Suprapubic skin (tissue), 4 donors: ENCODE data around the gene PTPRH. TPM values are rescaled to one million over a fixed set of nuclear protein-coding genes. Genes with fewer than 3 reads are reported as not detected.

ENCODE experiments used
- DNase-seq, 2 donors: peaks; one replicate each; pipeline ENCODE4 v3.0.0-alpha.2; 2019; ENCODE audit warnings: low spot score in 2 of 2
- H3K27ac ChIP-seq: fragments of 200-600 bp; sonication (generic); one replicate; pipeline ENCODE4 v1.5.1; 2019
- H3K27me3 ChIP-seq: fragments of 200-600 bp; sonication (generic); one replicate; pipeline ENCODE4 v1.5.1; 2019
- H3K36me3 ChIP-seq: fragments of 200-600 bp; sonication (generic); one replicate; pipeline ENCODE4 v1.5.1; 2019
- H3K4me1 ChIP-seq: fragments of 200-600 bp; sonication (generic); one replicate; pipeline ENCODE4 v1.5.1; 2019
- H3K4me3 ChIP-seq: fragments of 200-600 bp; sonication (generic); one replicate; pipeline ENCODE4 v1.5.1; 2019; ENCODE audit warnings: mild to moderate bottlenecking
- H3K9me3 ChIP-seq: fragments of 200-600 bp; sonication (generic); one replicate; pipeline ENCODE4 v1.5.1; 2019
- EP300 ChIP-seq: sonication (generic); formaldehyde crosslinking; IDR thresholded peaks from one replicate; pipeline ENCODE4 v1.6.1; 2017; ENCODE audit warnings: antibody characterized with exemption
- POLR2A ChIP-seq, 2 donors: fragments of 450-650 bp; IDR thresholded peaks; one replicate each; pipeline ENCODE4 v1.6.1; 2017; ENCODE audit warnings: antibody characterized with exemption in 2 of 2, mild to moderate bottlenecking in 2 of 2, moderate library complexity in 2 of 2
- POLR2AphosphoS5 ChIP-seq, 3 donors: sonication (generic); formaldehyde crosslinking; IDR thresholded peaks; one replicate each; pipeline ENCODE4 v1.6.1; 2017; ENCODE audit warnings: antibody characterized with exemption in 3 of 3
- WGBS: methylation state at CpG from one replicate; pipeline ENCODE4 v1.1.5; 2018; 5-methylcytosine and 5-hydroxymethylcytosine counted together
- total RNA-seq, 4 donors: library from RNA; depleted of rRNA; stranded (reverse); fragments of >200 nt; gene quantifications; one replicate each; pipeline ENCODE4 v1.1.0, GENCODE V29; 2016
- TF ChIP-seq, protein P1 (sequence below), 2 donors: fragments of 200-600 bp in 1 of 2; fragments of 450-650 bp in 1 of 2; sonication (generic) in 1 of 2; IDR thresholded peaks; one replicate each; pipeline ENCODE4 v1.5.1; 2016 to 2019; ENCODE audit warnings: antibody characterized with exemption in 2 of 2, mild to moderate bottlenecking in 1 of 2, moderate library complexity in 1 of 2

Gene PTPRH
- total RNA-seq, 4 donors from 2014 or later, result 0.34 to 1.4 (median 1.1) TPM; not detected in 1

DNA sequence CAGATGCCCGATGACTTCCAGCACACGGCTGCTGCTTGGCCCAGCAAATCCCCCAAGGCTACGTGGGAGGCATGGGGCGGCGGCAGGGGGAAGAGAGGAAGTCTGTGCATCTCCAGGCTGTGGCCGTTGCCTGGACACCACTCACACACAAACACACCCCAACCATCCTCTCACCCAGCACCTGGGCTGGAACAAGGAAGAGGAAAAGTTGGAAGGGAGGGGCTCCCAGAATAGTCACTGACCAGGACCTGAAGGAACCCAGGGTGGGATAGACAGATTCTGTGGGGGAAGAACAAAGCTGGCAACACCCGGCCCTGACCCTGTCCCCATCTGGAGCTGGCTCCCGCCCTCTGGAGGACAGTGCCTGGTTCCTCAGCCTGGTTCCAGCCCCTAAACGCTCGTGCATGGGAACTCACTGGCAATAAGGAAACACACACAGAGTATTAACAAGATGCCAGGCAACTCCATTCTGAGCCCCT is 38.4 kb upstream of the PTPRH start:
- Histone ChIP-seq H3K27me3 (no peaks in the 10 kb centered on the region), H3K36me3 (peaks cover 48% of the 10 kb centered on the region), H3K4me3 (no peak overlapping the region), H3K27ac (no peak overlapping the region), H3K9me3 (no peaks in the 10 kb centered on the region), H3K4me1 (peaks cover 50% of the 10 kb centered on the region)
- WGBS, result 20% methylated on average over 8 of the region's 10 CpGs
- DNase-seq, result no peak
- TF ChIP-seq POLR2A (IDR thresholded peaks at IDR 0.05) (no peak), EP300 (no peak)

DNA sequence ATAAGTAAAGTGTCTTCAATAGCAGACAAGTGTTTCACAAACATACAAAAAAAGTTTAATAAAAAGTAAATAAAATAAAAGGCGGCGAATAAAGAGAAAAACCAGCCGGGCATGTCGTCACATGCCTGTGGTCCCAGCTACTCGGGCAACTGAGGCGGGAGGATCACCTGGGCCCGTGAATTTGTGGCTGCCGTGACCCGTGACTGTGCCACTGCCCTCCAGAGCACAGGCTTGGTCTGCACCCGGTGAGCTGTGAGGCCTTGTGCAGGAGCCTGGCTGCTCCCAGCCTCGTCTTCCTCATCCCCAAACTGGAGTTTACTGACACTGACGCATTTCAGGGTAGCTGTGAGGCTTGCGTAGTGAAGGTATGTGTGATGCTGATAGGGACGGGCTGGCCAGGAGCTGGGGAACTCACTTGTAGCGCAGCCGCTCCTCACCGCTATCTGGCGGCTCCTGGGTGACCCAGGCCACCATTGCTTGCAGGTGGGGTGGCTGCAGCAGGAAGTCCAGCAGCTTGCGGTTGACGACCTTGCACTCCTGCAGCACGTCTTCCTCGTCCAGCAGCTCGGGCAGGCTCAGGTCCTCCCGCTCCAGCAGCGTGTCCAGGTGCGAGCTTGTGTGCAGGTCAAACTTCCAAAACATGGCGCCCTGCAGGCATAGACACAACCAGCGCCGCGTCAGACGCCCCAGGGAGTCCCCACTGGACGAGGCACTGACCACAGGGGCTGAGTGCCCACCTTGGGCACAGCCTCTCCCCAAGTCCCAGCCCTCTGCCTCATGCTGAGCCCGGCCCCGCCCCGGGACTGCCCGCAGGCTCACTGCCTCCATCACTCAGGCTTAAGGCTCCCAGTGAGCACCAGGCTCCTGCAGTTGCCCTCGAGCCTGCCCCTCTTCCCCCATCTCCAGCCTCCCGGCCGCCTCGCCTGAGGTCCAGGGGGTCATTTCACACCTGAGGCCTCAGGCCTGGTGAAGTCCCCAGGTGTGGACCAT is 37.5 kb upstream of the PTPRH start:
- Histone ChIP-seq H3K4me1 (peaks cover 41% of the 10 kb centered on the region), H3K36me3 (peaks cover 57% of the 10 kb centered on the region), H3K4me3 (no peak overlapping the region), H3K27me3 (no peaks in the 10 kb centered on the region), H3K9me3 (no peaks in the 10 kb centered on the region), H3K27ac (no peak overlapping the region)
- TF ChIP-seq, protein P1, sequence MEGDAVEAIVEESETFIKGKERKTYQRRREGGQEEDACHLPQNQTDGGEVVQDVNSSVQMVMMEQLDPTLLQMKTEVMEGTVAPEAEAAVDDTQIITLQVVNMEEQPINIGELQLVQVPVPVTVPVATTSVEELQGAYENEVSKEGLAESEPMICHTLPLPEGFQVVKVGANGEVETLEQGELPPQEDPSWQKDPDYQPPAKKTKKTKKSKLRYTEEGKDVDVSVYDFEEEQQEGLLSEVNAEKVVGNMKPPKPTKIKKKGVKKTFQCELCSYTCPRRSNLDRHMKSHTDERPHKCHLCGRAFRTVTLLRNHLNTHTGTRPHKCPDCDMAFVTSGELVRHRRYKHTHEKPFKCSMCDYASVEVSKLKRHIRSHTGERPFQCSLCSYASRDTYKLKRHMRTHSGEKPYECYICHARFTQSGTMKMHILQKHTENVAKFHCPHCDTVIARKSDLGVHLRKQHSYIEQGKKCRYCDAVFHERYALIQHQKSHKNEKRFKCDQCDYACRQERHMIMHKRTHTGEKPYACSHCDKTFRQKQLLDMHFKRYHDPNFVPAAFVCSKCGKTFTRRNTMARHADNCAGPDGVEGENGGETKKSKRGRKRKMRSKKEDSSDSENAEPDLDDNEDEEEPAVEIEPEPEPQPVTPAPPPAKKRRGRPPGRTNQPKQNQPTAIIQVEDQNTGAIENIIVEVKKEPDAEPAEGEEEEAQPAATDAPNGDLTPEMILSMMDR (IDR thresholded peaks at IDR 0.05), result no peak
- TF ChIP-seq POLR2AphosphoS5 (IDR thresholded peaks at IDR 0.05), result no peak
- TF ChIP-seq EP300, result no peak
- TF ChIP-seq POLR2A (IDR thresholded peaks at IDR 0.05), result no peak
- DNase-seq, result no peak
- 90% methylated on average over 25 of the region's 40 CpGs for WGBS

DNA sequence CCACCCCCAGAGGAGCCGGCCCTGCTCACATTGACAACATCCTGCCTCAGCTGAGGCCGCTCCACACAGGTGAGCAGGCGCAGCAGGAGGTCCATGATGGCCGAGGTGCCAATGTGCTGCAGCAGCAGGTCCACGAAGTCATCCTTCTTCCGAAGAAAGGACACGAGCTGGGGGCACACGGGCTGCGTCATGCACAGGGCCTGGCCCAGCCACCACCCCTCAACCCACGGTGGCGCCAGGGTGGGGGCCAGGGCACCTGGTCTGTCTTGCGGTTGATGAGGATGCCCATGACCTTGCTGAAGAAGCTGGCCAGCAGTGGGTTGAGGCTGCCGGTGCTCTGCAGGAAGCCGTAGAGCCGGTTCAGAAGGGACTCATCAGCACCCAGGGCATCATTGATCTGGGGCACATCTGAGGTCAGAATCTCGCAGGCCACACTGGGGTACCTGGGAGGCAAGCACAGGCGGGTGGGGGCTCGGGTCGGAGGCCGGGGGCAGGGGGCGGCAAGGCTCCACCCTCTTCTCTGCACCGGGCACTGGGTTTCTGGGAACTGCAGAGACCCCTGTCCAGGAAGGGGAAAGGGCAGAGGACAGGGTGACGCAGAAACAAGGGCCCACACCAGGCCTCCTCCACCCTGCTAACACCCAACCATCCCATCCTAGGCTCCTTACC is 36.1 kb upstream of the PTPRH start:
- H3K4me1 ChIP-seq, result peaks cover 27% of the 10 kb centered on the region
- no peak overlapping the region for H3K27ac ChIP-seq
- no peak for DNase-seq
- no peak for TF ChIP-seq EP300
- TF ChIP-seq, protein P1 (IDR thresholded peaks at IDR 0.05), result no peak
- no peak for TF ChIP-seq POLR2AphosphoS5 (IDR thresholded peaks at IDR 0.05)
- TF ChIP-seq POLR2A (IDR thresholded peaks at IDR 0.05), result no peak
- H3K4me3 ChIP-seq, result no peak overlapping the region
- H3K9me3 ChIP-seq, result no peaks in the 10 kb centered on the region
- H3K27me3 ChIP-seq, result no peaks in the 10 kb centered on the region
- WGBS, result 93% methylated on average over 9 of the region's 23 CpGs
- H3K36me3 ChIP-seq, result peaks cover 70% of the 10 kb centered on the region

DNA sequence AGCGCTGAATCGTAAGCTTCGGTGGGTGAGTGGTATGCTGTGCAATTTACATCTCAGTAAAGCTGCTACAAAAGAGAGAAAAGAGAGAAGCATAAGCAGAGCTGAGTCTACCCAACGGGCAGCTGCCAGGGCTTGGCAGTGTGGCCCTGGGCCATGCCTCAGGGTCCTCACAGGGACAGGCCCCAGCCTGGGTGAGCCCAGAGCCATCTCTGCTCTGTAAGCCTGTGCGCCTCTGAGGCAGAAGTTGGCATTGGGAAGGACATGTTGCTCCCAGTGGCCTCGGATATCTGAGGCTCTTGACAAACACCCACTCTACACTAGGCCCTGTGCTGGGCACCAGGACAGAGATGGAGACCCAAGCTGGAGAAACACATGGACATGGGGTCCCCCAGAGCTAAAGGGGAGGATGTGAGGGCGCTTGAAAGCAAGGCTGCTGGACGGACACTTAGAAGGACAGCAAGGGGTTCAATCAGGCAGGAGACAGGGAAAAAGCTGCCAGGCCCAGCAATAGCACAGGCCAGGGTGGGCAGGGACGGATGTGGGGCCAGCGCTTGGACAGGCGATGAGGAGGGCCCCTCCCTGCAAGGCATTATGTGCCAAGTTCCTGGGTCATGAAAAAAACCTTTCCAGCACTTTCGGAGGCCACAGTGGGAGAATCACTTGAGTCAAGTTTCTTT is 34.8 kb upstream of the PTPRH start:
- 83% methylated on average over 12 of the region's 12 CpGs for WGBS
- Histone ChIP-seq H3K36me3 (peaks cover 83% of the 10 kb centered on the region), H3K27ac (no peak overlapping the region), H3K4me3 (no peak overlapping the region), H3K27me3 (no peaks in the 10 kb centered on the region), H3K4me1 (peaks cover 20% of the 10 kb centered on the region), H3K9me3 (no peaks in the 10 kb centered on the region)
- no peak for DNase-seq
- TF ChIP-seq EP300, result no peak
- TF ChIP-seq POLR2A (IDR thresholded peaks at IDR 0.05), result no peak
- TF ChIP-seq, protein P1 (IDR thresholded peaks at IDR 0.05), result no peak
- no peak for TF ChIP-seq POLR2AphosphoS5 (IDR thresholded peaks at IDR 0.05)

DNA sequence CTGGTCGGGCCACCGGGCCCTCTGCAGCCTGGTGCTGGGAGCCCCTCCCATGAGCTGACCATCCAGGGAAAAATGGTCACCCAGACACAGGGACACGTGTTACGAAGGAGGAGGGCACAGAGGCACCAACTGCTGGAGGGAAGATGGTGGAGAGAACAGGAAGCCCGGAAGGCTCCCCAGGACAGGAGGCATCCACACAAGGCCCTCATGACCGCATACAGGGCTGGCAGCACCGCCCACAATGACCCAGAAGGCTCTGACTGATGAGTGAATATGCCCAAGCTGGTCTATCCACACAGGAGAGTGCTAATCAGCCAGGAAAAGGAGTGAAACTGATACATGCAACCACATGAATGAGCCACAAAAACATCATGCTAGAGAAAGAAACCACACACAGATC is 33.2 kb upstream of the PTPRH start:
- TF ChIP-seq POLR2AphosphoS5 (IDR thresholded peaks at IDR 0.05) (no peak), POLR2A (IDR thresholded peaks at IDR 0.05) (no peak), EP300 (no peak)
- TF ChIP-seq, protein P1 (IDR thresholded peaks at IDR 0.05), result no peak
- Histone ChIP-seq H3K9me3 (no peaks in the 10 kb centered on the region), H3K27me3 (no peaks in the 10 kb centered on the region), H3K27ac (no peak overlapping the region), H3K4me3 (no peak overlapping the region), H3K36me3 (peaks cover 99% of the 10 kb centered on the region), H3K4me1 (peaks cover 3% of the 10 kb centered on the region)
- WGBS, result 85% methylated on average over 7 of the region's 7 CpGs
- no peak for DNase-seq
